ENCODE data around the gene ANKRD35. TPM values are rescaled to one million over a fixed set of nuclear protein-coding genes. Genes with fewer than 3 reads are reported as not detected.
A peak's percentile ranks its signal among the peaks of the same experiment; 100 is the strongest.
"Not testable (repeated sequence)": the region's sequence is repeated elsewhere in the genome, so short reads cannot be mapped to it uniquely, and the experiment has no call there.

ANKRD35 gene
- polyA plus RNA-seq, 3 donors = 2.6 to 2.8 (median 2.7) TPM

GRCh38 chr1:145858238-145858900, 27.3 kb downstream of the ANKRD35 start:
- no peak for DNase-seq

GRCh38 chr1:145857170-145857569, 28.5 kb downstream of the ANKRD35 start:
- no peak for DNase-seq

- DNase-seq = no peak
These were observed 30.2 kb downstream of the ANKRD35 start for GRCh38 chr1:145855426-145855948.

GRCh38 chr1:145849356-145850160, 36.1 kb downstream of the ANKRD35 start:
- no peak for DNase-seq

GRCh38 chr1:145847827-145848226, 37.8 kb downstream of the ANKRD35 start:
- no peak for DNase-seq

- DNase-seq = peak; percentile 34
These were observed 39.5 kb downstream of the ANKRD35 start for GRCh38 chr1:145846201-145846612.

GRCh38 chr1:145845514-145846161, 40.0 kb downstream of the ANKRD35 start, which contains the start of gene NUDT17:
TSS of gene NUDT17 (plus strand) at chr1:145845630. CDS start at chr1:145845641, 11 bp downstream.
- peak; percentile 79 for DNase-seq

- no peak for DNase-seq
These were observed 40.5 kb downstream of the ANKRD35 start for GRCh38 chr1:145845144-145845513.

GRCh38 chr1:145843031-145843430, 42.6 kb downstream of the ANKRD35 start:
- DNase-seq = no peak

GRCh38 chr1:145837656-145838055, 48.0 kb downstream of the ANKRD35 start:
- DNase-seq = no peak

- not testable (repeated sequence) for DNase-seq
These were observed 54.9 kb downstream of the ANKRD35 start for GRCh38 chr1:145830810-145831209.

- no peak for DNase-seq
These were observed 57.2 kb downstream of the ANKRD35 start for GRCh38 chr1:145828367-145829026.

GRCh38 chr1:145827966-145828365, 57.7 kb downstream of the ANKRD35 start:
- DNase-seq = no peak

GRCh38 chr1:145826030-145826429, 59.6 kb downstream of the ANKRD35 start:
- DNase-seq = no peak

- DNase-seq = no peak
These were observed 61.2 kb downstream of the ANKRD35 start for GRCh38 chr1:145824499-145824842.

GRCh38 chr1:145823565-145824498, 61.8 kb downstream of the ANKRD35 start, which contains the start of the genes POLR3C and RNF115:
TSS of gene POLR3C (plus strand) at chr1:145824200. CDS start at chr1:145825777, 1,577 bp downstream.
TSS of gene RNF115 (minus strand) at chr1:145824095. CDS start at chr1:145823873, 222 bp downstream.
- DNase-seq = peak; percentile 92

- DNase-seq = not testable (repeated sequence)
These were observed 62.8 kb downstream of the ANKRD35 start for GRCh38 chr1:145822779-145823331.

- DNase-seq = not testable (repeated sequence)
These were observed 67.6 kb downstream of the ANKRD35 start for GRCh38 chr1:145818095-145818494.

All from renal pelvis (tissue), 4 donors.